Activated naive CD4-positive, alpha-beta T cell treated with anti-CD3 and anti-CD28 coated beads for 36 hours (primary cell): ENCODE measurements around the gene TRAF7. TPM values are rescaled to one million over a fixed set of nuclear protein-coding genes. Genes with fewer than 3 reads are reported as not detected.
A peak's percentile ranks its signal among the peaks of the same experiment; 100 is the strongest.
"Not testable (repeated sequence)": the region's sequence is repeated elsewhere in the genome, so short reads cannot be mapped to it uniquely, and the experiment has no call there.

Source experiments
- CTCF ChIA-PET: fragments of 350-600 bp; sonication (Branson Sonifier 250); formaldehyde crosslinking; loops from one replicate; lab custom pipeline; 2021; ENCODE audit warnings: antibody characterized with exemption; lab: Charles Lee
- DNase-seq: peaks from one replicate; pipeline ENCODE4 v3.0.0-alpha.2; 2020
- H3K27ac Mint-ChIP-seq: one replicate; pipeline ENCODE4 v1.8.0; 2021; ENCODE audit warnings: mild to moderate bottlenecking, mixed read lengths
- H3K27me3 Mint-ChIP-seq: one replicate; pipeline ENCODE4 v1.8.0; 2021; ENCODE audit warnings: low read depth, mixed read lengths
- H3K36me3 Mint-ChIP-seq: one replicate; pipeline ENCODE4 v1.8.0; 2021; ENCODE audit warnings: low read depth, mixed read lengths
- H3K4me1 Mint-ChIP-seq: one replicate; pipeline ENCODE4 v1.8.0; 2021; ENCODE audit warnings: low read depth, mixed read lengths
- H3K4me3 Mint-ChIP-seq: one replicate; pipeline ENCODE4 v1.8.0; 2021; ENCODE audit warnings: mild to moderate bottlenecking, moderate library complexity, mixed read lengths
- H3K9me3 Mint-ChIP-seq: one replicate; pipeline ENCODE4 v1.8.0; 2021; ENCODE audit warnings: mixed read lengths
- intact Hi-C: fragments of 100-400 bp; cut with micrococcal nuclease; formaldehyde crosslinking; loops from one replicate; pipeline ENCODE4 v1.15.1; 2023
- total RNA-seq, 2 experiments: library from RNA; stranded (reverse); gene quantifications; one replicate each; pipeline ENCODE4 v1.2.3, GENCODE V29; 2021

The TRAF7 gene
- total RNA-seq, 2 experiments from 2014 or later, result 102 to 104 TPM

GRCh38 chr16:2124694-2125444 is 30.7 kb upstream of the TRAF7 start:
- CTCF ChIA-PET, H3K36me3 Mint-ChIP-seq, H3K4me3 Mint-ChIP-seq, intact Hi-C loops, DNase-seq, H3K9me3 Mint-ChIP-seq, H3K27ac Mint-ChIP-seq, H3K27me3 Mint-ChIP-seq: not testable (repeated sequence)
- H3K4me1 Mint-ChIP-seq, result peaks cover 17% of the 10 kb centered on the region

GRCh38 chr16:2125609-2126008 is 30.0 kb upstream of the TRAF7 start:
- intact Hi-C loops, H3K9me3 Mint-ChIP-seq, H3K27me3 Mint-ChIP-seq, H3K36me3 Mint-ChIP-seq, H3K4me3 Mint-ChIP-seq, H3K27ac Mint-ChIP-seq, CTCF ChIA-PET, DNase-seq: not testable (repeated sequence)
- peaks cover 17% of the 10 kb centered on the region for H3K4me1 Mint-ChIP-seq

GRCh38 chr16:2126161-2126743 is 29.3 kb upstream of the TRAF7 start:
- intact Hi-C loops, H3K36me3 Mint-ChIP-seq, H3K27ac Mint-ChIP-seq, H3K9me3 Mint-ChIP-seq, CTCF ChIA-PET, DNase-seq, H3K27me3 Mint-ChIP-seq, H3K4me3 Mint-ChIP-seq: not testable (repeated sequence)
- H3K4me1 Mint-ChIP-seq, result peaks cover 17% of the 10 kb centered on the region

GRCh38 chr16:2126928-2127556 is 28.5 kb upstream of the TRAF7 start:
- H3K36me3 Mint-ChIP-seq, H3K27ac Mint-ChIP-seq, DNase-seq, H3K4me3 Mint-ChIP-seq, H3K9me3 Mint-ChIP-seq, intact Hi-C loops, H3K27me3 Mint-ChIP-seq, CTCF ChIA-PET: not testable (repeated sequence)
- H3K4me1 Mint-ChIP-seq, result peaks cover 17% of the 10 kb centered on the region

GRCh38 chr16:2127630-2128280 is 27.8 kb upstream of the TRAF7 start:
- H3K9me3 Mint-ChIP-seq, H3K4me3 Mint-ChIP-seq, intact Hi-C loops, H3K36me3 Mint-ChIP-seq, CTCF ChIA-PET, H3K27me3 Mint-ChIP-seq, H3K27ac Mint-ChIP-seq, DNase-seq: not testable (repeated sequence)
- peaks cover 17% of the 10 kb centered on the region for H3K4me1 Mint-ChIP-seq

GRCh38 chr16:2129251-2129650 is 26.3 kb upstream of the TRAF7 start:
- CTCF ChIA-PET, H3K9me3 Mint-ChIP-seq, H3K27me3 Mint-ChIP-seq, H3K4me3 Mint-ChIP-seq, intact Hi-C loops, DNase-seq, H3K27ac Mint-ChIP-seq, H3K36me3 Mint-ChIP-seq: not testable (repeated sequence)
- peaks cover 17% of the 10 kb centered on the region for H3K4me1 Mint-ChIP-seq

- DNase-seq, H3K4me3 Mint-ChIP-seq, H3K27me3 Mint-ChIP-seq, H3K36me3 Mint-ChIP-seq, H3K9me3 Mint-ChIP-seq, CTCF ChIA-PET, H3K27ac Mint-ChIP-seq, intact Hi-C loops: not testable (repeated sequence)
- peaks cover 18% of the 10 kb centered on the region for H3K4me1 Mint-ChIP-seq
Observed at GRCh38 chr16:2129890-2130447, 25.6 kb upstream of the TRAF7 start.

- intact Hi-C loops, CTCF ChIA-PET, H3K9me3 Mint-ChIP-seq, H3K36me3 Mint-ChIP-seq, H3K27me3 Mint-ChIP-seq, H3K4me3 Mint-ChIP-seq, H3K4me1 Mint-ChIP-seq, DNase-seq, H3K27ac Mint-ChIP-seq: not testable (repeated sequence)
Observed at GRCh38 chr16:2133797-2134196, 21.8 kb upstream of the TRAF7 start.

- H3K36me3 Mint-ChIP-seq, intact Hi-C loops, H3K4me1 Mint-ChIP-seq, CTCF ChIA-PET, DNase-seq, H3K9me3 Mint-ChIP-seq, H3K27ac Mint-ChIP-seq, H3K27me3 Mint-ChIP-seq: not testable (repeated sequence)
- peak overlapping the region; percentile 69 for H3K4me3 Mint-ChIP-seq
Observed at GRCh38 chr16:2135071-2135470, 20.5 kb upstream of the TRAF7 start.

- H3K4me3 Mint-ChIP-seq, result peak within 1 kb of the TSS; percentile 87
- CTCF ChIA-PET, result interaction anchor here (1.5 kb wide), 1 partner anchor 88 kb away, joined by 3 read pairs; the partner anchor contains the start of gene TSC2
- intact Hi-C loops, H3K27me3 Mint-ChIP-seq, H3K9me3 Mint-ChIP-seq, H3K36me3 Mint-ChIP-seq: not testable (repeated sequence)
- DNase-seq, result peak; percentile 97
- H3K4me1 Mint-ChIP-seq, result peaks cover 12% of the 10 kb centered on the region
- H3K27ac Mint-ChIP-seq, result peak within 1 kb of the TSS; percentile 80
Observed at GRCh38 chr16:2135770-2136490, 19.7 kb upstream of the TRAF7 start, which contains the start of gene PKD1. TSS of gene PKD1 (minus strand) at chr16:2135898. CDS start at chr16:2135689, 209 bp downstream.

- CTCF ChIA-PET, result interaction anchor here (1.1 to 1.4 kb wide), 3 partner anchors 22 to 121 kb away, joined by 3 to 5 read pairs (median 3); no protein-coding TSS in a partner anchor
- Mint-ChIP-seq H3K27me3 (no peaks in the 10 kb centered on the region), H3K4me1 (peaks cover 2% of the 10 kb centered on the region), H3K27ac (no peak overlapping the region), H3K36me3 (no peaks in the 10 kb centered on the region), H3K9me3 (no peaks in the 10 kb centered on the region), H3K4me3 (no peak overlapping the region)
- intact Hi-C loops, result no loop called here
- no peak for DNase-seq
Observed at GRCh38 chr16:2142942-2143877, 12.4 kb upstream of the TRAF7 start.
